H1 (cell line): Measurements from ENCODE around the gene CAPN7. TPM values are rescaled to one million over a fixed set of nuclear protein-coding genes. Genes with fewer than 3 reads are reported as not detected.
A peak's percentile ranks its signal among the peaks of the same experiment; 100 is the strongest.

Source experiments
- CTCF ChIA-PET: fragments of 300-600 bp; sonication (Branson Sonifier 250); formaldehyde crosslinking; loops from one replicate; lab custom pipeline; 2021; ENCODE audit not compliant: partially characterized antibody; lab: Charles Lee
- POLR2A ChIA-PET: fragments of 300-600 bp; sonication (Branson Sonifier 250); formaldehyde crosslinking; loops from one replicate; lab custom pipeline; 2021; ENCODE audit warnings: inconsistent platforms; ENCODE audit not compliant: partially characterized antibody; lab: Charles Lee
- DNase-seq, 2 experiments: peaks; one replicate each; pipeline versions ENCODE4 v3.0.0 to v3.0.0-alpha.2; 2010 to 2022; ENCODE audit warnings: low spot score in 2 of 2, low read depth in 1 of 2, mixed read lengths in 1 of 2
- FAIRE-seq: peaks from 2 replicates; lab custom pipeline; 2011; peaks lifted over from hg19 to GRCh38; lab: Jason Lieb, UNC
- H2AFZ ChIP-seq: 2 replicates; pipeline ENCODE4 v1.8.1; 2012; ENCODE audit warnings: low read length, inconsistent platforms
- H2AK5ac ChIP-seq: 2 replicates; pipeline ENCODE4 v1.6.1; 2013; ENCODE audit warnings: low read depth, low read length
- H2BK120ac ChIP-seq: replicated peaks from 2 replicates; pipeline ENCODE3; 2013; ENCODE audit warnings: low read depth, low read length, inconsistent platforms
- H2BK12ac ChIP-seq: 2 replicates; pipeline ENCODE4 v1.6.1; 2013; ENCODE audit warnings: low read depth, low read length
- H2BK15ac ChIP-seq: 2 replicates; pipeline ENCODE4 v1.6.1; 2013; ENCODE audit warnings: low read length
- H2BK20ac ChIP-seq: 2 replicates; pipeline ENCODE4 v1.6.1; 2013; ENCODE audit warnings: low read length
- H2BK5ac ChIP-seq: 2 replicates; pipeline ENCODE4 v1.6.1; 2013; ENCODE audit warnings: low read depth, low read length
- H3K14ac ChIP-seq: 2 replicates; pipeline ENCODE4 v1.6.1; 2013; ENCODE audit warnings: inconsistent platforms; ENCODE audit not compliant: insufficient read length
- H3K18ac ChIP-seq: 2 replicates; pipeline ENCODE4 v1.6.1; 2013; ENCODE audit warnings: low read length; ENCODE audit errors: extremely low read depth
- H3K23ac ChIP-seq: 2 replicates; pipeline ENCODE4 v1.6.1; 2013; ENCODE audit warnings: inconsistent platforms; ENCODE audit not compliant: insufficient read length
- H3K23me2 ChIP-seq: 2 replicates; pipeline ENCODE4 v1.6.1; 2013; ENCODE audit warnings: low read depth, low read length
- H3K27ac ChIP-seq: 2 replicates; pipeline ENCODE4 v1.6.1; 2011; ENCODE audit warnings: low read depth, low read length, inconsistent platforms
- H3K27me3 ChIP-seq, 4 experiments: replicated peaks in 1 of 4; 1 replicate in 1 of 4; 2 replicates in 3 of 4; pipeline versions ENCODE4 v1.6.1 to v1.8.1; 2011 to 2013; ENCODE audit warnings: low read length in 3 of 4, mild to moderate bottlenecking in 3 of 4, inconsistent platforms in 2 of 4, mixed read lengths in 2 of 4, moderate library complexity in 1 of 4; ENCODE audit not compliant: control insufficient read depth in 3 of 4, insufficient read depth in 3 of 4; ENCODE audit errors: extremely low read depth in 1 of 4
- H3K36me3 ChIP-seq, 4 experiments: 2 replicates each; pipeline versions ENCODE4 v1.6.1 to v1.8.1; 2011 to 2013; ENCODE audit warnings: mild to moderate bottlenecking in 4 of 4, low read length in 3 of 4, moderate library complexity in 2 of 4, control low read depth in 1 of 4, inconsistent platforms in 1 of 4; ENCODE audit not compliant: insufficient read depth in 4 of 4, control insufficient read depth in 2 of 4
- H3K4ac ChIP-seq: replicated peaks from 2 replicates; pipeline ENCODE3; 2013; ENCODE audit warnings: low read length, low read depth, mixed read lengths, inconsistent platforms; ENCODE audit not compliant: insufficient read length
- H3K4me1 ChIP-seq, 4 experiments: replicated peaks in 1 of 4; 1 replicate in 1 of 4; 2 replicates in 3 of 4; pipeline versions ENCODE4 v1.6.1 to v1.8.1; 2011 to 2013; ENCODE audit warnings: low read length in 3 of 4, inconsistent platforms in 2 of 4, mixed read lengths in 1 of 4; ENCODE audit not compliant: insufficient read depth in 4 of 4, control insufficient read depth in 3 of 4
- H3K4me2 ChIP-seq, 2 experiments: 2 replicates each; pipeline versions ENCODE4 v1.6.1 to v1.8.1; 2011 to 2013; ENCODE audit warnings: low read depth in 2 of 2, low read length in 2 of 2, control low read depth in 1 of 2, inconsistent platforms in 1 of 2, mild to moderate bottlenecking in 1 of 2; ENCODE audit not compliant: insufficient read depth in 1 of 2
- H3K4me3 ChIP-seq, 4 experiments: fragments of 200-600, 300-600 bp in 1 of 4; sonication (generic), shearing (Covaris generic), sonication (Bioruptor Twin) in 1 of 4; 2 replicates each; pipeline versions ENCODE4 v1.5.1 to v1.8.1; 2011 to 2016; ENCODE audit warnings: low read length in 4 of 4, low read depth in 3 of 4, control low read depth in 2 of 4, inconsistent platforms in 2 of 4, mild to moderate bottlenecking in 2 of 4, mixed read lengths in 1 of 4, moderate library complexity in 1 of 4; ENCODE audit not compliant: insufficient read depth in 2 of 4; ENCODE audit errors: extremely low read depth in 1 of 4
- H3K56ac ChIP-seq: replicated peaks from 2 replicates; pipeline ENCODE3; 2013; ENCODE audit warnings: low read depth, mild to moderate bottlenecking, mixed read lengths, low read length, inconsistent platforms; ENCODE audit not compliant: insufficient read length
- H3K79me1 ChIP-seq: 2 replicates; pipeline ENCODE4 v1.6.1; 2013; ENCODE audit warnings: low read depth, low read length, control low read depth
- H3K79me2 ChIP-seq, 2 experiments: 2 replicates each; pipeline versions ENCODE4 v1.6.1 to v1.8.1; 2012 to 2013; ENCODE audit warnings: low read length in 2 of 2, mild to moderate bottlenecking in 2 of 2, inconsistent platforms in 1 of 2; ENCODE audit not compliant: insufficient read depth in 2 of 2, control insufficient read depth in 1 of 2
- H3K9ac ChIP-seq, 4 experiments: replicated peaks in 1 of 4; 1 replicate in 1 of 4; 2 replicates in 3 of 4; pipeline versions ENCODE4 v1.6.1 to v1.8.1; 2011 to 2013; ENCODE audit warnings: low read depth in 3 of 4, low read length in 3 of 4, control low read depth in 2 of 4, mild to moderate bottlenecking in 2 of 4, moderate library complexity in 2 of 4, inconsistent platforms in 1 of 4; ENCODE audit errors: extremely low read depth in 1 of 4
- H3K9me3 ChIP-seq, 2 experiments: 2 replicates each; pipeline versions ENCODE4 v1.6.1 to v1.8.1; 2012 to 2013; ENCODE audit warnings: mild to moderate bottlenecking in 2 of 2, moderate library complexity in 2 of 2, control low read depth in 1 of 2, inconsistent platforms in 1 of 2, low read depth in 1 of 2, low read length in 1 of 2, mixed read lengths in 1 of 2; ENCODE audit not compliant: insufficient read depth in 2 of 2
- H4K20me1 ChIP-seq, 2 experiments: replicated peaks in 1 of 2; 2 replicates each; pipeline versions ENCODE3 to v1.8.1; 2011 to 2013; ENCODE audit warnings: inconsistent platforms in 2 of 2, low read length in 2 of 2, mild to moderate bottlenecking in 1 of 2; ENCODE audit not compliant: insufficient read depth in 2 of 2, control insufficient read depth in 1 of 2
- H4K5ac ChIP-seq: 2 replicates; pipeline ENCODE4 v1.6.1; 2013; ENCODE audit warnings: low read length, low read depth, mixed read lengths, inconsistent platforms; ENCODE audit not compliant: insufficient read length
- H4K8ac ChIP-seq: 2 replicates; pipeline ENCODE4 v1.8.0; 2013; ENCODE audit warnings: mild to moderate bottlenecking, moderate library complexity, low read length, inconsistent platforms; ENCODE audit not compliant: insufficient read depth; ENCODE audit errors: extremely low read depth
- H4K91ac ChIP-seq: replicated peaks from 2 replicates; pipeline ENCODE3; 2013; ENCODE audit warnings: low read length, mixed read lengths, inconsistent platforms; ENCODE audit not compliant: insufficient read length
- ATF2 ChIP-seq: IDR thresholded peaks from 2 replicates; pipeline ENCODE4 v1.6.1; 2012; ENCODE audit warnings: low read length, inconsistent platforms
- ATF3 ChIP-seq: IDR thresholded peaks from 2 replicates; pipeline ENCODE4 v1.6.1; 2011; ENCODE audit warnings: low read depth, mild to moderate bottlenecking, low read length; ENCODE audit not compliant: insufficient read depth
- CEBPB ChIP-seq: IDR thresholded peaks from 2 replicates; pipeline ENCODE4 v1.6.1; 2012; ENCODE audit warnings: low read depth, low read length
- HDAC6 ChIP-seq: IDR thresholded peaks from one replicate; pipeline ENCODE4 v1.7.1; 2012; ENCODE audit warnings: low read depth, mild to moderate bottlenecking, inconsistent platforms, low read length, moderate library complexity
- KDM4A ChIP-seq: IDR thresholded peaks from one replicate; pipeline ENCODE4 v1.7.1; 2012; ENCODE audit warnings: low read depth, mild to moderate bottlenecking, moderate library complexity, low read length, inconsistent platforms; ENCODE audit not compliant: severe bottlenecking
- PHF8 ChIP-seq: fragments of 200-600 bp; sonication (generic); conservative IDR thresholded peaks from 2 replicates; pipeline ENCODE4 v1.7.1; 2012; ENCODE audit warnings: low read depth, mild to moderate bottlenecking, inconsistent platforms, low read length, moderate library complexity
- POLR2A ChIP-seq, 2 experiments: IDR thresholded peaks; 1 replicate in 1 of 2; 2 replicates in 1 of 2; pipeline ENCODE4 v1.6.1; 2011; ENCODE audit warnings: low read depth in 2 of 2, low read length in 2 of 2, mild to moderate bottlenecking in 2 of 2; ENCODE audit errors: control extremely low read depth in 1 of 2
- SIX5 ChIP-seq: IDR thresholded peaks from 2 replicates; pipeline ENCODE4 v1.6.1; 2011; ENCODE audit warnings: mild to moderate bottlenecking, low read depth, low read length
- TCF12 ChIP-seq: IDR thresholded peaks from 2 replicates; pipeline ENCODE4 v1.6.1; 2011; ENCODE audit warnings: low read depth, mild to moderate bottlenecking, low read length
- WGBS, 2 experiments: shearing (Covaris generic) in 1 of 2; methylation state at CpG; one replicate each; pipeline versions ENCODE4 v1.1.6 to v1.1.7; 2013 to 2015; ENCODE audit warnings: low lambda C conversion rate in 2 of 2, mixed read lengths in 2 of 2, inconsistent platforms in 1 of 2, low coverage in 1 of 2, missing lambda C conversion rate in 1 of 2; ENCODE audit not compliant: insufficient replicate concordance in 2 of 2, insufficient coverage in 1 of 2, insufficient read length in 1 of 2; ENCODE audit errors: extremely low coverage in 1 of 2, missing lambda C conversion rate in 1 of 2; 5-methylcytosine and 5-hydroxymethylcytosine counted together
- polyA plus RNA-seq, 7 experiments: library from polyadenylated mRNA; depleted of rRNA in 3 of 7; stranded (reverse) in 5 of 7; unstranded in 2 of 7; fragments of >200 nt in 5 of 7; fragments of 200-250 nt in 2 of 7; gene quantifications; 1 replicate in 5 of 7; 2 replicates in 1 of 7; 4 replicates in 1 of 7; pipeline versions ENCODE4 v1.2.1 to v1.2.3, GENCODE V29; 2011 to 2013; ENCODE audit warnings: missing spikeins in 2 of 7, mixed read lengths in 2 of 7
- total RNA-seq: library from RNA; stranded (reverse); fragmentation: NEBNext Ultra II Directional; extraction: Animal tissue kit (Norgen Biotek cat#: 25700); gene quantifications from 2 replicates; pipeline ENCODE4 v1.2.1, GENCODE V29; 2021

CAPN7 gene
- total and polyA plus RNA-seq, 2 of the 8 experiments (the other 6 are each of a cell fraction or from before 2014, with no cell fraction given), result 5.3 to 13.2 TPM

- Histone ChIP-seq H4K5ac (no peak overlapping the region), H2BK120ac (no peak overlapping the region), H4K8ac (no peak overlapping the region), H3K9ac (no peak overlapping the region), H2AK5ac (no peak overlapping the region), H3K27me3 (no peaks in the 10 kb centered on the region), H2AFZ (no peak overlapping the region), H3K36me3 (no peaks in the 10 kb centered on the region), H3K56ac (no peak overlapping the region), H3K23me2 (no peaks in the 10 kb centered on the region), H3K4me3 (no peak overlapping the region), H2BK15ac (no peak overlapping the region), H3K23ac (no peak overlapping the region), H2BK5ac (no peak overlapping the region; the same call in 1 of the 2 replicates), H2BK12ac (no peak overlapping the region), H3K18ac (no peak overlapping the region), H3K79me1 (no peaks in the 10 kb centered on the region), H3K27ac (no peak overlapping the region; the same call in 1 of the 2 replicates), H3K9me3 (no peaks in the 10 kb centered on the region), H4K91ac (no peak overlapping the region), H3K4me1 (no peaks in the 10 kb centered on the region; a peak in 1 of 7 replicates), H3K4me2 (no peak overlapping the region), H3K14ac (no peak overlapping the region), H3K79me2 (no peaks in the 10 kb centered on the region), H4K20me1 (peaks cover 0 to 3% of the 10 kb centered on the region in 2 experiments), H2BK20ac (no peak overlapping the region), H3K4ac (no peak overlapping the region)
- DNase-seq (peak in 1 of 2 experiments; percentile 38), FAIRE-seq (no peak)
- CTCF ChIA-PET, result interaction anchor here (0.6 to 15.5 kb wide), 35 partner anchors 11 to 256 kb away, joined by 3 to 227 read pairs (median 8); partner anchors contain the start of genes CAPN7 and SH3BP5
- POLR2A ChIA-PET, result interaction anchor here (1.1 kb wide), 1 partner anchor 11 kb away, joined by 4 read pairs; no protein-coding TSS in a partner anchor
- TF ChIP-seq HDAC6, result no peak
- TF ChIP-seq SIX5, result no peak
- TF ChIP-seq ATF3, result no peak
- no peak for TF ChIP-seq TCF12
- no peak for TF ChIP-seq ATF2
- no peak for TF ChIP-seq CEBPB
- no peak for TF ChIP-seq KDM4A
- no peak for TF ChIP-seq PHF8
- TF ChIP-seq POLR2A (IDR thresholded peaks at IDR 0.05; ENCODE audit: control extremely low read depth in 1 of 2, low read depth in 2 of 2, low read length in 2 of 2), result no peak
- 87% methylated on average over 29 of the region's 29 CpGs; no CpG with 5 or more reads in 1 of the 2 experiments for WGBS, 2 experiments
Observed at GRCh38 chr3:15269091-15269989, 63.3 kb downstream of the CAPN7 start.
